ENCODE measurements around the gene WDR7. TPM values are rescaled to one million over a fixed set of nuclear protein-coding genes. Genes with fewer than 3 reads are reported as not detected.

Gene WDR7
- total and polyA plus RNA-seq, 7 donors: 3.7 to 45.3 (median 28.5) TPM

GRCh38 chr18:56815926-56816325 lies 164.8 kb downstream of the WDR7 start:
- DNase-seq: no peak
- intact Hi-C loops (cut with DNase I): no loop called here
- no peaks in the 10 kb centered on the region for H3K27me3 ChIP-seq
- no peaks in the 10 kb centered on the region for H3K36me3 ChIP-seq
- 90% methylated on average over 7 of the region's 7 CpGs for WGBS, 2 donors
- no peaks in the 10 kb centered on the region for H3K4me1 ChIP-seq
- no peak overlapping the region for H3K27ac ChIP-seq
- TF ChIP-seq POLR2AphosphoS5 (IDR thresholded peaks at IDR 0.05) (no peak), EP300 (IDR thresholded peaks at IDR 0.05) (no peak), POLR2A (IDR thresholded peaks at IDR 0.05) (no peak), CTCF (IDR thresholded peaks at IDR 0.05) (no peak)
- no peaks in the 10 kb centered on the region for H3K9me3 ChIP-seq
- H3K4me3 ChIP-seq: no peak overlapping the region

GRCh38 chr18:56823986-56824565 lies 172.9 kb downstream of the WDR7 start:
- no peak for DNase-seq
- Histone ChIP-seq H3K4me1 (no peaks in the 10 kb centered on the region), H3K9me3 (no peaks in the 10 kb centered on the region), H3K36me3 (no peaks in the 10 kb centered on the region), H3K27ac (no peak overlapping the region), H3K27me3 (no peaks in the 10 kb centered on the region), H3K4me3 (no peak overlapping the region)
- 97 to 99% methylated on average over 1 of the region's 1 CpG for WGBS, 2 donors
- intact Hi-C loops (cut with DNase I): no loop called here
- TF ChIP-seq POLR2AphosphoS5 (IDR thresholded peaks at IDR 0.05): no peak
- no peak for TF ChIP-seq POLR2A (IDR thresholded peaks at IDR 0.05)
- TF ChIP-seq EP300 (IDR thresholded peaks at IDR 0.05): no peak
- no peak for TF ChIP-seq CTCF (IDR thresholded peaks at IDR 0.05)

GRCh38 chr18:56825321-56825720 lies 174.2 kb downstream of the WDR7 start:
- Histone ChIP-seq H3K4me3 (no peak overlapping the region), H3K27ac (no peak overlapping the region), H3K36me3 (no peaks in the 10 kb centered on the region), H3K4me1 (no peaks in the 10 kb centered on the region), H3K27me3 (no peaks in the 10 kb centered on the region), H3K9me3 (no peaks in the 10 kb centered on the region)
- no peak for DNase-seq
- intact Hi-C loops (cut with DNase I): no loop called here
- TF ChIP-seq POLR2AphosphoS5 (IDR thresholded peaks at IDR 0.05) (no peak), CTCF (IDR thresholded peaks at IDR 0.05) (no peak), EP300 (IDR thresholded peaks at IDR 0.05) (no peak), POLR2A (IDR thresholded peaks at IDR 0.05) (no peak)
- 52 to 86% methylated on average over 1 of the region's 1 CpG for WGBS, 2 donors

GRCh38 chr18:56825878-56826277 lies 174.7 kb downstream of the WDR7 start:
- intact Hi-C loops (cut with DNase I): no loop called here
- WGBS, 2 donors: 68 to 76% methylated on average over 2 of the region's 2 CpGs
- Histone ChIP-seq H3K36me3 (no peaks in the 10 kb centered on the region), H3K4me3 (no peak overlapping the region), H3K27me3 (no peaks in the 10 kb centered on the region), H3K4me1 (no peaks in the 10 kb centered on the region), H3K9me3 (no peaks in the 10 kb centered on the region), H3K27ac (no peak overlapping the region)
- TF ChIP-seq POLR2AphosphoS5 (IDR thresholded peaks at IDR 0.05): no peak
- no peak for TF ChIP-seq POLR2A (IDR thresholded peaks at IDR 0.05)
- no peak for TF ChIP-seq CTCF (IDR thresholded peaks at IDR 0.05)
- no peak for TF ChIP-seq EP300 (IDR thresholded peaks at IDR 0.05)
- DNase-seq: no peak

- intact Hi-C loops (cut with DNase I): no loop called here
- Histone ChIP-seq H3K9me3 (no peaks in the 10 kb centered on the region), H3K27me3 (no peaks in the 10 kb centered on the region), H3K27ac (no peak overlapping the region), H3K36me3 (peaks cover 0 to 8% (median 0%) of the 10 kb centered on the region in 4 donors), H3K4me1 (no peaks in the 10 kb centered on the region), H3K4me3 (no peak overlapping the region)
- no peak for DNase-seq
- TF ChIP-seq POLR2A (IDR thresholded peaks at IDR 0.05) (no peak), EP300 (IDR thresholded peaks at IDR 0.05) (no peak), CTCF (IDR thresholded peaks at IDR 0.05) (no peak), POLR2AphosphoS5 (IDR thresholded peaks at IDR 0.05) (no peak)
- WGBS, 2 donors: 93% methylated on average over 9 of the region's 9 CpGs
Observed at GRCh38 chr18:56831988-56832387, 180.8 kb downstream of the WDR7 start.
